B cell (primary cell): Measurements from ENCODE around the gene TTLL10.

Experiments
- CTCF ChIP-seq: fragments of 200-600 bp; IDR thresholded peaks from one replicate; pipeline ENCODE4 v1.8.0; 2022; ENCODE audit warnings: antibody characterized with exemption, mild to moderate bottlenecking
- EZH2 ChIP-seq: IDR thresholded peaks from 2 replicates; pipeline ENCODE4 v1.6.1; 2012; ENCODE audit warnings: borderline replicate concordance, low read depth, mild to moderate bottlenecking, moderate library complexity, low read length; ENCODE audit not compliant: insufficient read depth, poor library complexity, severe bottlenecking

- TF ChIP-seq CTCF = no peak
- no peak for TF ChIP-seq EZH2
Measured at GRCh38 chr1:1232796-1233566, 59.3 kb downstream of the TTLL10 start.
